ENCODE data around the gene NYAP2. TPM values are rescaled to one million over a fixed set of nuclear protein-coding genes. Genes with fewer than 3 reads are reported as not detected.

NYAP2 gene
- polyA plus RNA-seq, 2 donors: 0.08 to 0.09 TPM

DNA sequence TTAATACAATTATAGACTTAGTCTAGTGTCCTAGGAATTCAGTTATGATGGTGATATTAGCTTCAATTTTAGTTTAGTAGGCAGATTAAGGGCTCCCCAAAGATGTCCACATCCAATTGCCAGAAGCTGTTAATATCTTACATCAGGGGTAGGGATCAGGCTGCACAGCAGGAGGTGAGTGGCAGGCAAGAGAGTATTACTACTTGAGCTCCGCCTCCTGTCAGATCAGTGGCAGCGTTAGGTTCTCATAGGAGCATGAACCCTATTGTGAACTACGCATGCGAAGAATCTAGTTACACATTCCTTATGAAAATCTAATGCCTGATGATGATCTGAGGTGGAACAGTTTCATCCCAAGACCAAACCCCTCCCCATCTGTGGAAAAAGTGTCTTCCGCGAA is 54.9 kb downstream of the NYAP2 start:
- H3K36me3 ChIP-seq (ENCODE audit: control insufficient read depth in 2 of 2, insufficient read depth in 2 of 2, low read length in 1 of 2): no peaks in the 10 kb centered on the region
- H3K4me3 ChIP-seq (ENCODE audit: low read depth in 1 of 2, low read length in 2 of 2): no peak overlapping the region
- H3K27ac ChIP-seq (ENCODE audit: low read depth in 2 of 2, low read length in 1 of 2): no peak overlapping the region
- no peaks in the 10 kb centered on the region for H3K27me3 ChIP-seq (ENCODE audit: control insufficient read depth in 1 of 2, insufficient read depth in 2 of 2, low read length in 2 of 2)
- WGBS, 2 donors: 94 to 95% methylated on average over 6 of the region's 6 CpGs
- no peaks in the 10 kb centered on the region for H3K9me3 ChIP-seq (ENCODE audit: control insufficient read depth in 2 of 2, insufficient read depth in 1 of 2, low read depth in 1 of 2, low read length in 1 of 2)
- no peaks in the 10 kb centered on the region for H3K4me1 ChIP-seq (ENCODE audit: control insufficient read depth in 2 of 2, insufficient read depth in 2 of 2, low read length in 1 of 2)

DNA sequence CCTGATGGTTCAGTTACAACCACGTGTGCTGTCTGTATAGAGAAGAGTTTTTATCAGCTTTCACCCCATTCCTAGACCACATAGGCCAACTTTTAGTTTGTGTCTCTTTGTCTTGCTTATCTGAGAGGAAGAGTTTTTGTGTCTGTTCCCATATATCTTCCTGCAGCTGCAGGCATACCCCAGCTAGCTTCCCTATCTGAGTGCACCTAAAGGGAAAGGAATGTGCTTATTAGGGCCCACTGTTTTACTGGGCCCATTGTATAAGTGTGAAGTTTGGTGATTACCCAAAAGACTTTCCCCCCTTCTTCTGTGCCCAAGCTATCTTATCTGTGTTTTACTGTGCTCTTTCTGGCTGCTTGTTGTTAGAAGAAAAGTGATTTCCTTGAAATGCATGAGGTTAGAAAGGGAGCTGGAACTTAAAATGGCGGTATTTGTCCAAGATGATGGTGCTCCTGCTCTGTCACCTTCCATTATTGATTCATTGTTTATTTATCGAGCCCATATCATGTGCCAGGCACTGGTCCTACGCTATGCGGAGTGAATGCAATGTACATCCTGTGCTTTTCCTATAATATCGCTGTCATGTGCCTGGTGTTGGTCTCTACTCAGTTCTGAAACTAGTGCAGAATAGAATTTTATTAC is 57.2 kb downstream of the NYAP2 start:
- H3K9me3 ChIP-seq (ENCODE audit: control insufficient read depth in 2 of 2, insufficient read depth in 1 of 2, low read depth in 1 of 2, low read length in 1 of 2): no peaks in the 10 kb centered on the region
- no peaks in the 10 kb centered on the region for H3K27me3 ChIP-seq (ENCODE audit: control insufficient read depth in 1 of 2, insufficient read depth in 2 of 2, low read length in 2 of 2)
- no peak overlapping the region for H3K27ac ChIP-seq (ENCODE audit: low read depth in 2 of 2, low read length in 1 of 2)
- 73 to 78% methylated on average over 6 of the region's 6 CpGs for WGBS, 2 donors
- H3K4me1 ChIP-seq (ENCODE audit: control insufficient read depth in 2 of 2, insufficient read depth in 2 of 2, low read length in 1 of 2): no peaks in the 10 kb centered on the region
- no peaks in the 10 kb centered on the region for H3K36me3 ChIP-seq (ENCODE audit: control insufficient read depth in 2 of 2, insufficient read depth in 2 of 2, low read length in 1 of 2)
- H3K4me3 ChIP-seq (ENCODE audit: low read depth in 1 of 2, low read length in 2 of 2): no peak overlapping the region

DNA sequence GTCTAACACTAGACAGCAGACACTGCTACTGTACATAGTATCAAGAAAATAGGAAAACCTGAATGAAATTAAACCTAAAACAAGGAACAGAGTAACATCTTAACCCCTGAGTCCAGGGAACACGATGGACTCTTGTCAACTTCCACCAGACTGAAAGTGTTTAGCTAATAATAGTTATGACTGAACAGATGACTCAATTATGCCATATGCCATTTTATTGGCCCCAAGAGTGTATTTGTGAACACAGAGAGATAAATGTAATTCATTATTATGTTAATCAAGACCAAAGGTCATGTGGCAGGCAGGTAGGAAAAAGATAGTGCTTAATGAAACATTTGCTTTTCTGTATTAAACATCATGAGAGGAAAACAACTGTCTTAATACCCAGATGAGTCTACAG is 58.0 kb downstream of the NYAP2 start:
- Histone ChIP-seq H3K36me3 (ENCODE audit: control insufficient read depth in 2 of 2, insufficient read depth in 2 of 2, low read length in 1 of 2) (no peaks in the 10 kb centered on the region), H3K27ac (ENCODE audit: low read depth in 2 of 2, low read length in 1 of 2) (no peak overlapping the region), H3K4me3 (ENCODE audit: low read depth in 1 of 2, low read length in 2 of 2) (no peak overlapping the region), H3K4me1 (ENCODE audit: control insufficient read depth in 2 of 2, insufficient read depth in 2 of 2, low read length in 1 of 2) (no peaks in the 10 kb centered on the region), H3K9me3 (ENCODE audit: control insufficient read depth in 2 of 2, insufficient read depth in 1 of 2, low read depth in 1 of 2, low read length in 1 of 2) (no peaks in the 10 kb centered on the region), H3K27me3 (ENCODE audit: control insufficient read depth in 1 of 2, insufficient read depth in 2 of 2, low read length in 2 of 2) (no peaks in the 10 kb centered on the region)
- 41 to 54% methylated on average over 1 of the region's 1 CpG for WGBS, 2 donors

DNA sequence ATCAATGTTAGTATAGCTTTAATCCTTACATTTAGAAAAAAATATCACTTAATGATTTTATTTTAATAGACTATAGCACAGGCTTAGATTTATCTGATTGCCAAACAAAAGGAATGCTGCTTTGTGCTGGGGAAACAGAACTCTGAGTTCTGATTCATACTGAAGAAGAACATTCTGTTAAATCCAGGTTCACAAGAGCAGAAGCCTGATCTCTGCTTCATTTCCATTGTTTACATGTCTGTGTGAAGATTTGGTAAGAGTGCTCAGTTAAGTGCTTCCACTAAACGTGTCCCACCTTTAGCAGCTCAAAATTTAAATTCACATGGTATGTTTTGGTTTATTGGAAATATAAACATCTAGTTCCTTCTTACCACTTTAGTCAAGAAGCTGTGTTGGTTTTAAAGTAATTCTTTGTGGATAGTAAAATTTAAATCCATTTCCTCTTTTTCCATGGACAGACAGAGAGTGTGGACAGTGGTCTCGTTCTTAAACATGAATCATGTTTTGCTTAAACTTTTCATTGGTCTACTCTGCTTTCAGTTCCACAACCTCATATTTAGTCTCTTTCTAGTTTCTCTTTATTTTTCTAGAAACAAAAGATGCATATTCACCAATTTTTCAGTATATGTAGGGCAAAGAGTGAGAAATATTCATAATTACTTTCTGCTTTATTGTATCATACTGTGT is 59.1 kb downstream of the NYAP2 start:
- 29 to 37% methylated on average over 2 of the region's 2 CpGs for WGBS, 2 donors
- Histone ChIP-seq H3K4me3 (ENCODE audit: low read depth in 1 of 2, low read length in 2 of 2) (no peak overlapping the region), H3K9me3 (ENCODE audit: control insufficient read depth in 2 of 2, insufficient read depth in 1 of 2, low read depth in 1 of 2, low read length in 1 of 2) (no peaks in the 10 kb centered on the region), H3K27me3 (ENCODE audit: control insufficient read depth in 1 of 2, insufficient read depth in 2 of 2, low read length in 2 of 2) (no peaks in the 10 kb centered on the region), H3K36me3 (ENCODE audit: control insufficient read depth in 2 of 2, insufficient read depth in 2 of 2, low read length in 1 of 2) (no peaks in the 10 kb centered on the region), H3K4me1 (ENCODE audit: control insufficient read depth in 2 of 2, insufficient read depth in 2 of 2, low read length in 1 of 2) (no peaks in the 10 kb centered on the region), H3K27ac (ENCODE audit: low read depth in 2 of 2, low read length in 1 of 2) (no peak overlapping the region)

DNA sequence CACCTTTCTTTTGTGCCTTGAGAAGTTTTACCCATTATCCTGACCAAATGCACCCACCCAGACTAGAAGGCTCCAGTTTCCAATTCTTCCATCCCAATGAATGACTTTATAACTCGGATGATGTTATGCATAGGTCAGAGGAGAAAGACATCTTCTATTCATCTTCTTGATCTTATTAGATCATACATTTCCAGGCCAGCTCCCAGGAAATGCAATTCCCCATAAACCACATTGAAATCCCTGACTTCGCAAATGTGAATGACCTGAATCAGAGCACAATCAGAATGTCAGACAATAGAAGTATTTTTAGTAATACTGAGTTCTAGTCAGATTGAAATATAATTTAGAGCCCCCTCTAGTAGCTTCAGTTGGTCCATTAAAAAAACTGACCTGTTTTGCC is 62.9 kb downstream of the NYAP2 start:
- no peaks in the 10 kb centered on the region for H3K36me3 ChIP-seq (ENCODE audit: control insufficient read depth in 2 of 2, insufficient read depth in 2 of 2, low read length in 1 of 2)
- 85 to 88% methylated on average over 2 of the region's 2 CpGs for WGBS, 2 donors
- no peaks in the 10 kb centered on the region for H3K27me3 ChIP-seq (ENCODE audit: control insufficient read depth in 1 of 2, insufficient read depth in 2 of 2, low read length in 2 of 2)
- H3K4me3 ChIP-seq (ENCODE audit: low read depth in 1 of 2, low read length in 2 of 2): no peak overlapping the region
- no peaks in the 10 kb centered on the region for H3K9me3 ChIP-seq (ENCODE audit: control insufficient read depth in 2 of 2, insufficient read depth in 1 of 2, low read depth in 1 of 2, low read length in 1 of 2)
- no peak overlapping the region for H3K27ac ChIP-seq (ENCODE audit: low read depth in 2 of 2, low read length in 1 of 2)
- no peaks in the 10 kb centered on the region for H3K4me1 ChIP-seq (ENCODE audit: control insufficient read depth in 2 of 2, insufficient read depth in 2 of 2, low read length in 1 of 2)

DNA sequence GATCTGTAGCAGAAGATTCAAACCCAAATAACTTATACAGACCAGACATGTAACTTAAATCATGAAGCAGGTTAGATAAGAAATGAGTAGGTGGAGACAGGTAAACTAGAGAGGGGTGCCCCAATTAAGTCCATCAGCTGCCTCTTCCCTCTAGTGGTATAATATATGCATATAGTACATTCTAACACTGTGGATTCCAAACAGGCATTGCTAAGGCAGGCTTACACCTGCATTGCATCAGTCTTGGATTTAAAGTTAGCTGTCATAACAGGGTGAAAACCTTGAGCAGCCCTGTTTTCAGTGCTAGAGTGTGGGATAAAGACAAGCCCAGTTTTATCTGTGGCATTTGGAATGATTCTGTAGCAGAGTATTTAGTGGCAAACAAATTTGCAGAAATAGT is 63.4 kb downstream of the NYAP2 start:
- no peaks in the 10 kb centered on the region for H3K36me3 ChIP-seq (ENCODE audit: control insufficient read depth in 2 of 2, insufficient read depth in 2 of 2, low read length in 1 of 2)
- H3K27ac ChIP-seq (ENCODE audit: low read depth in 2 of 2, low read length in 1 of 2): no peak overlapping the region
- no peaks in the 10 kb centered on the region for H3K4me1 ChIP-seq (ENCODE audit: control insufficient read depth in 2 of 2, insufficient read depth in 2 of 2, low read length in 1 of 2)
- H3K9me3 ChIP-seq (ENCODE audit: control insufficient read depth in 2 of 2, insufficient read depth in 1 of 2, low read depth in 1 of 2, low read length in 1 of 2): no peaks in the 10 kb centered on the region
- no peaks in the 10 kb centered on the region for H3K27me3 ChIP-seq (ENCODE audit: control insufficient read depth in 1 of 2, insufficient read depth in 2 of 2, low read length in 2 of 2)
- no peak overlapping the region for H3K4me3 ChIP-seq (ENCODE audit: low read depth in 1 of 2, low read length in 2 of 2)

DNA sequence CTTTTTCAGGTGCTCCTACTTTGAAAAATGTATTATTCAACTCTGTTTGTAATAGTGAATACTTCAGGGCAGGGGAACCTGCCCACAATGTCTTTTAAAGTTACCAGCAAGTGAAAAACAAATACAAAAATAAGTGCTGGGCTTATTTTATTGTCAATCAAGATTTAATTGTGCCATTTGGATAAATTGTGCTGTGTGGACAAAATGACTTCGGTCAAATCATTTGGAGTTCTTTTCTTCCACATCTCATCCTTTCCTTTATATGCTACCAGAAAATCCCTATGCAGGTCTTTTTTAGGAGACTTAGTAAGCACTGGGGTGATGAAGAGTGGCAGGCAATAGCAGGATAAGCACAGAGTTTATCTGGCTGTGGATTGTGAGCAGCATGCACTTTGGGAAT is 63.9 kb downstream of the NYAP2 start:
- 90% methylated on average over 1 of the region's 1 CpG for WGBS, 2 donors
- Histone ChIP-seq H3K27me3 (ENCODE audit: control insufficient read depth in 1 of 2, insufficient read depth in 2 of 2, low read length in 2 of 2) (no peaks in the 10 kb centered on the region), H3K4me3 (ENCODE audit: low read depth in 1 of 2, low read length in 2 of 2) (no peak overlapping the region), H3K36me3 (ENCODE audit: control insufficient read depth in 2 of 2, insufficient read depth in 2 of 2, low read length in 1 of 2) (no peaks in the 10 kb centered on the region), H3K27ac (ENCODE audit: low read depth in 2 of 2, low read length in 1 of 2) (no peak overlapping the region), H3K9me3 (ENCODE audit: control insufficient read depth in 2 of 2, insufficient read depth in 1 of 2, low read depth in 1 of 2, low read length in 1 of 2) (no peaks in the 10 kb centered on the region), H3K4me1 (ENCODE audit: control insufficient read depth in 2 of 2, insufficient read depth in 2 of 2, low read length in 1 of 2) (no peaks in the 10 kb centered on the region)

DNA sequence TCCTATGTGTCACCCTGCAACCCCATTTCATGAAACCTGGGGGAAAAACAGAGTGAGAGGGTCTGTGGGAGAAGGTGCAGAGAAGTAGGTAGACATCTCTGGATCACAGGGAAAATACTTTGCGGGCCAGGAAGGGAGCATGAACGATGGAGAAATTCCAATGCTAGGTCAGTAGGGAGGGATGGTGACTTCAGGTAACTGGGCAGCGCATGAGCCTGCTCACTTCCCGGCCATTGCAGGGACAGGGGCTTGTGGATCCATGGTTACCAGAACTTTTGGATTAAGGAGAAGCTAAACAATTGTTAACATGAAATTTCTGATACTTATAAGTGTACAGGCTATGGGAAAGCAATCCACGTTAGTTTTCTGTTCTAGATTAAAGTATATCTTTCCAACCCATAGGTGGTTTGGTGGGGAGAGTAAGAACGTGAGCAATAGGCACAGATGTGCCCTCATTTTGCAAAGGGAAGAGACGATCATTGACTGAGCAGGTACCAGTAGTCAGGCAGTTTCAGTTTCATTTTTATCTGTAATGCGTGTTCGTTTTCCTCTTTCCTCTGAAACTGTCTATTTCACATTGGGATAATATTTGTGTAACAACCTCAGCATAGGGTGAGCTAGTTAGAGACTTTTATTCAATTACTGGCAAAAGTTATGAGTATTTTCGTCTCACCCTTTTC is 65.0 kb downstream of the NYAP2 start:
- 73 to 80% methylated on average over 10 of the region's 10 CpGs for WGBS, 2 donors
- Histone ChIP-seq H3K27ac (ENCODE audit: low read depth in 2 of 2, low read length in 1 of 2) (no peak overlapping the region), H3K9me3 (ENCODE audit: control insufficient read depth in 2 of 2, insufficient read depth in 1 of 2, low read depth in 1 of 2, low read length in 1 of 2) (no peaks in the 10 kb centered on the region), H3K36me3 (ENCODE audit: control insufficient read depth in 2 of 2, insufficient read depth in 2 of 2, low read length in 1 of 2) (no peaks in the 10 kb centered on the region), H3K4me3 (ENCODE audit: low read depth in 1 of 2, low read length in 2 of 2) (no peak overlapping the region), H3K27me3 (ENCODE audit: control insufficient read depth in 1 of 2, insufficient read depth in 2 of 2, low read length in 2 of 2) (no peaks in the 10 kb centered on the region), H3K4me1 (ENCODE audit: control insufficient read depth in 2 of 2, insufficient read depth in 2 of 2, low read length in 1 of 2) (no peaks in the 10 kb centered on the region)

DNA sequence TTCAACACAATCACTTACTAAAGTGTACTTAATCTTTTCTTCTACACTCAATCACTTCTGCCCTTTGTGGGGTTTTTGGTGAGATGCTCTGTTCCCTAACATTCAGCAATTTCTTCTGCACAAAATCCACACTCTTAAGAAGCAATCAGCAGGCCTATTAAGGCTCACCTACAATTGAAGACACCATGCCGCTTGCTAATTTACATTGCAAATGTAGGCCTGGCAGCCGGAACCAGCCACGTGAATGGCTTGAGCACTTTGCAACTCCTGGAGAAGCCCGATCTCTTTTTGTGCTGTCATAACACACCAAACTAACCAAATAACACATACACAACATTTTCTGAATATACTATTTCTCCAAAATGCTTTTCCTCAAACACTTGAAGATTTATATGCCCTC is 66.3 kb downstream of the NYAP2 start:
- Histone ChIP-seq H3K4me1 (ENCODE audit: control insufficient read depth in 2 of 2, insufficient read depth in 2 of 2, low read length in 1 of 2) (no peaks in the 10 kb centered on the region), H3K27me3 (ENCODE audit: control insufficient read depth in 1 of 2, insufficient read depth in 2 of 2, low read length in 2 of 2) (no peaks in the 10 kb centered on the region), H3K4me3 (ENCODE audit: low read depth in 1 of 2, low read length in 2 of 2) (no peak overlapping the region), H3K27ac (ENCODE audit: low read depth in 2 of 2, low read length in 1 of 2) (no peak overlapping the region), H3K9me3 (ENCODE audit: control insufficient read depth in 2 of 2, insufficient read depth in 1 of 2, low read depth in 1 of 2, low read length in 1 of 2) (no peaks in the 10 kb centered on the region), H3K36me3 (ENCODE audit: control insufficient read depth in 2 of 2, insufficient read depth in 2 of 2, low read length in 1 of 2) (no peaks in the 10 kb centered on the region)
- 79 to 87% methylated on average over 4 of the region's 4 CpGs for WGBS, 2 donors

All from esophagus (tissue), 2 donors.